LNCAP (cell line): ENCODE data around the gene DPEP1.

Experiments
- CTCF ChIP-seq: fragments of 450-650 bp; IDR thresholded peaks from 2 replicates; pipeline ENCODE4 v1.5.1; 2017; ENCODE audit warnings: mild to moderate bottlenecking

The DPEP1 gene

DNA sequence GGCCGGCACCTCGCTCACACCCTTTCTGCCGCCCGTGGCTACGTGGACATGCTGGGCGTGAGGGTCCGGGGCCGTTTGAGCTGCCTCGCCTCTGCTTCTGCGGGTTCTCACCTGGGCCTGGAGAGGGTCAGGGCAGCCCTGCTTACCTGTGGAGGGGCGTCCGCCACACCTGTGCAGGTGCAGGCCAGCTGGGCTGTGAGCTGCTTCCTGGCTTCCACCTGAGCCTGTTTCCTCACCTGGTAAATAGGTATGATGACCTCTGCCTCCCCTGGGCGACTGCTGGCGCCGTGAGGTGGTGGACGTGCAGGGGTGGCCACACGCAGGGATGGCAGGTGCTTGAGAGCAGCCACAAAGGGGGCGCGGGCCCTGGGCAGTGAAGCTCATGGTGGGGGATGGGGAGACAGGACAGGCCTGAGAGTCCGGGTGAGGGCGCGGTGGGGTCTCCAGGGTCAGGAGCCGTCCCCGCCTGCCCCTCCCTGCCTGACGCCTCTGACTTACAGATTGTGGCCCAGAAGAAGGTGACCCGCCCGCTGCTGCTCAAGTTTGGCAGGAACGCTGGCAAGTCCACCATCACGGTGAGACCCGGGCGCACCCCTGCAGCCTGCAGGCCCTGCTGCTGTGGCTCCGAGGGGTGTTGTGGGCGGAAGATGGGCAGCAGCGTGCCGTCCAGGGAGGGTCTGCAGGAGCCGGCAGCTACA lies 30.1 kb upstream of the DPEP1 start:
- TF ChIP-seq CTCF = no peak

- TF ChIP-seq CTCF = no peak
These were observed 29.4 kb upstream of the DPEP1 start for GRCh38 chr16:89583895-89584644.

- no peak for TF ChIP-seq CTCF
These were observed 28.5 kb upstream of the DPEP1 start for GRCh38 chr16:89584768-89585549.

- no peak for TF ChIP-seq CTCF
These were observed 27.2 kb upstream of the DPEP1 start for GRCh38 chr16:89586218-89586617.

GRCh38 chr16:89586853-89587252 lies 26.6 kb upstream of the DPEP1 start:
- TF ChIP-seq CTCF = no peak

- TF ChIP-seq CTCF = no peak
These were observed 24.9 kb upstream of the DPEP1 start for GRCh38 chr16:89588413-89589109.

GRCh38 chr16:89589241-89589926 lies 24.1 kb upstream of the DPEP1 start:
- TF ChIP-seq CTCF = no peak
